ENCODE data around the gene CEP89. TPM values are rescaled to one million over a fixed set of nuclear protein-coding genes. Genes with fewer than 3 reads are reported as not detected.

The CEP89 gene
- total RNA-seq, 1 donor from 2014 or later: 42.5 TPM

GRCh38 chr19:32936065-32936464 lies 35.7 kb downstream of the CEP89 start:
- Mint-ChIP-seq H3K27me3 (ENCODE audit: unreplicated experiment) (no peaks in the 10 kb centered on the region), H3K4me3 (ENCODE audit: unreplicated experiment) (no peak overlapping the region), H3K9me3 (ENCODE audit: unreplicated experiment) (no peaks in the 10 kb centered on the region), H3K4me1 (ENCODE audit: low read depth, unreplicated experiment) (no peaks in the 10 kb centered on the region), H3K27ac (ENCODE audit: unreplicated experiment) (no peak overlapping the region), H3K36me3 (ENCODE audit: unreplicated experiment) (peaks cover 23% of the 10 kb centered on the region)
- DNase-seq: no peak
- TF ChIP-seq CTCF (IDR thresholded peaks at IDR 0.05; ENCODE audit: partially characterized antibody, unreplicated experiment): no peak

- Mint-ChIP-seq H3K27ac (ENCODE audit: unreplicated experiment) (no peak overlapping the region), H3K4me3 (ENCODE audit: unreplicated experiment) (no peak overlapping the region), H3K36me3 (ENCODE audit: unreplicated experiment) (peaks cover 23% of the 10 kb centered on the region), H3K27me3 (ENCODE audit: unreplicated experiment) (no peaks in the 10 kb centered on the region), H3K4me1 (ENCODE audit: low read depth, unreplicated experiment) (no peaks in the 10 kb centered on the region), H3K9me3 (ENCODE audit: unreplicated experiment) (no peaks in the 10 kb centered on the region)
- TF ChIP-seq CTCF (IDR thresholded peaks at IDR 0.05; ENCODE audit: partially characterized antibody, unreplicated experiment): no peak
- no peak for DNase-seq
Observed at GRCh38 chr19:32935629-32936028, 36.1 kb downstream of the CEP89 start.

- peaks cover 2% of the 10 kb centered on the region for H3K9me3 Mint-ChIP-seq (ENCODE audit: unreplicated experiment)
- TF ChIP-seq CTCF (IDR thresholded peaks at IDR 0.05; ENCODE audit: partially characterized antibody, unreplicated experiment): no peak
- H3K27me3 Mint-ChIP-seq (ENCODE audit: unreplicated experiment): peaks cover 4% of the 10 kb centered on the region
- no peak for DNase-seq
- no peaks in the 10 kb centered on the region for H3K4me1 Mint-ChIP-seq (ENCODE audit: low read depth, unreplicated experiment)
- no peak overlapping the region for H3K4me3 Mint-ChIP-seq (ENCODE audit: unreplicated experiment)
- H3K36me3 Mint-ChIP-seq (ENCODE audit: unreplicated experiment): peaks cover 33% of the 10 kb centered on the region
- no peak overlapping the region for H3K27ac Mint-ChIP-seq (ENCODE audit: unreplicated experiment)
Observed at GRCh38 chr19:32933571-32933970, 38.2 kb downstream of the CEP89 start.

GRCh38 chr19:32930567-32930966 lies 41.2 kb downstream of the CEP89 start:
- TF ChIP-seq CTCF (IDR thresholded peaks at IDR 0.05; ENCODE audit: partially characterized antibody, unreplicated experiment): no peak
- H3K27ac Mint-ChIP-seq (ENCODE audit: unreplicated experiment): no peak overlapping the region
- no peak overlapping the region for H3K4me3 Mint-ChIP-seq (ENCODE audit: unreplicated experiment)
- H3K36me3 Mint-ChIP-seq (ENCODE audit: unreplicated experiment): peaks cover 31% of the 10 kb centered on the region
- H3K27me3 Mint-ChIP-seq (ENCODE audit: unreplicated experiment): peaks cover 7% of the 10 kb centered on the region
- DNase-seq: no peak
- H3K9me3 Mint-ChIP-seq (ENCODE audit: unreplicated experiment): peaks cover 2% of the 10 kb centered on the region
- H3K4me1 Mint-ChIP-seq (ENCODE audit: low read depth, unreplicated experiment): no peaks in the 10 kb centered on the region

- DNase-seq: no peak
- peaks cover 2% of the 10 kb centered on the region for H3K9me3 Mint-ChIP-seq (ENCODE audit: unreplicated experiment)
- peaks cover 18% of the 10 kb centered on the region for H3K36me3 Mint-ChIP-seq (ENCODE audit: unreplicated experiment)
- H3K27ac Mint-ChIP-seq (ENCODE audit: unreplicated experiment): no peak overlapping the region
- peaks cover 7% of the 10 kb centered on the region for H3K27me3 Mint-ChIP-seq (ENCODE audit: unreplicated experiment)
- no peak overlapping the region for H3K4me3 Mint-ChIP-seq (ENCODE audit: unreplicated experiment)
- TF ChIP-seq CTCF (IDR thresholded peaks at IDR 0.05; ENCODE audit: partially characterized antibody, unreplicated experiment): no peak
- no peaks in the 10 kb centered on the region for H3K4me1 Mint-ChIP-seq (ENCODE audit: low read depth, unreplicated experiment)
Observed at GRCh38 chr19:32928806-32929205, 43.0 kb downstream of the CEP89 start.

Data from glutamatergic neuron (in vitro differentiated cells).